ENCODE results near the gene MAP3K6.

DNA sequence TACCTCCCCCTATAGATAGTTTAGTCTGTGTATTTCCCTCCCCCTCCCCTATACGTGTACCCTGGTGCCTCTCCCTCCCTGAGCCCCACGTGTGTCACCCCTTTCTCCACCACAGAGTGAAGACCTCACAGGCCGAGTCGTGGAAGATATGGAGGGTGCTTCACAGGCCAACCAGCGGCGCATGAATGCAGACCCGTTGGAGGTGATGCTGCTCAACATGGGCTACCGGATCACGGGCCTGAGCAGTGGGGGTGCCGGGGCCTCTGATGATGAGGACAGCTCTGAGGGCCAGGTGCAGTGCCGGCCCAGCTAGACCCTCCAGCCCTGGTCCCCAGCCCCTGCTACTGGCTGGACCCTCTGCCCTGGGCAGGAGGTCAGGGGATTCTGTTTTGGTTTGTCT is 60.7 kb downstream of the MAP3K6 start:
- TF ChIP-seq, protein P1, sequence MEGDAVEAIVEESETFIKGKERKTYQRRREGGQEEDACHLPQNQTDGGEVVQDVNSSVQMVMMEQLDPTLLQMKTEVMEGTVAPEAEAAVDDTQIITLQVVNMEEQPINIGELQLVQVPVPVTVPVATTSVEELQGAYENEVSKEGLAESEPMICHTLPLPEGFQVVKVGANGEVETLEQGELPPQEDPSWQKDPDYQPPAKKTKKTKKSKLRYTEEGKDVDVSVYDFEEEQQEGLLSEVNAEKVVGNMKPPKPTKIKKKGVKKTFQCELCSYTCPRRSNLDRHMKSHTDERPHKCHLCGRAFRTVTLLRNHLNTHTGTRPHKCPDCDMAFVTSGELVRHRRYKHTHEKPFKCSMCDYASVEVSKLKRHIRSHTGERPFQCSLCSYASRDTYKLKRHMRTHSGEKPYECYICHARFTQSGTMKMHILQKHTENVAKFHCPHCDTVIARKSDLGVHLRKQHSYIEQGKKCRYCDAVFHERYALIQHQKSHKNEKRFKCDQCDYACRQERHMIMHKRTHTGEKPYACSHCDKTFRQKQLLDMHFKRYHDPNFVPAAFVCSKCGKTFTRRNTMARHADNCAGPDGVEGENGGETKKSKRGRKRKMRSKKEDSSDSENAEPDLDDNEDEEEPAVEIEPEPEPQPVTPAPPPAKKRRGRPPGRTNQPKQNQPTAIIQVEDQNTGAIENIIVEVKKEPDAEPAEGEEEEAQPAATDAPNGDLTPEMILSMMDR (IDR thresholded peaks at IDR 0.05) = no peak
- TF ChIP-seq POLR2A (IDR thresholded peaks at IDR 0.05) = no peak

All from esophagus squamous epithelium (tissue), 4 donors.